ENCODE results near the gene CGB5.

DNA sequence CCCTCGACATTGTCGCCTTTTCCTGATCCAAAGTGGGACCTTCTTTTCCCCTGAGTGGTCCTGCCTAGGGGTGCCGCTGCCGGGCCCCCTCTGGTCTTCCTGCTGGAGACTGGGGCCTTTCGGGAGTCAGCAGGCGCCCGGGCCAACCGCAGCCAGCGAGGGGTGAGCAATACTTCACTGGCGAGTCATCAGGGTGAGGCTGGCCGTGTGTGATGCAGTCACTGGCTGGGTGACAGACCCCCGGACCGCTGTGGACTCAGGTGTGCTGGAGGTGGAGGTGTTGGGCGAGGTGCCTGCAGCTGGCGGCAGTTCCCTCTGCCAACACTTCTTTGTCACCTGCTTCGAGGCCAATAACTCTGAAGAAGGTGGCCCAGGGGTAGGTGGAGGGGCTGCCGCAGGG lies 1.5 kb upstream of the CGB5 start:
- TF ChIP-seq ELF1 (IDR thresholded peaks at IDR 0.05) (no peak), CHD2 (IDR thresholded peaks at IDR 0.05; ENCODE audit: low read length, partially characterized antibody) (no peak), SMC3 (IDR thresholded peaks at IDR 0.05; ENCODE audit: low read depth, low read length) (no peak), EZH2phosphoT487 (IDR thresholded peaks at IDR 0.05; ENCODE audit: borderline replicate concordance, low read depth) (no peak), TAF1 (IDR thresholded peaks at IDR 0.05; ENCODE audit: borderline replicate concordance, low read depth, low read length) (no peak), POLR2AphosphoS5 (IDR thresholded peaks at IDR 0.05; ENCODE audit: low read depth, low read length) (no peak)
- TF ChIP-seq, protein P1, sequence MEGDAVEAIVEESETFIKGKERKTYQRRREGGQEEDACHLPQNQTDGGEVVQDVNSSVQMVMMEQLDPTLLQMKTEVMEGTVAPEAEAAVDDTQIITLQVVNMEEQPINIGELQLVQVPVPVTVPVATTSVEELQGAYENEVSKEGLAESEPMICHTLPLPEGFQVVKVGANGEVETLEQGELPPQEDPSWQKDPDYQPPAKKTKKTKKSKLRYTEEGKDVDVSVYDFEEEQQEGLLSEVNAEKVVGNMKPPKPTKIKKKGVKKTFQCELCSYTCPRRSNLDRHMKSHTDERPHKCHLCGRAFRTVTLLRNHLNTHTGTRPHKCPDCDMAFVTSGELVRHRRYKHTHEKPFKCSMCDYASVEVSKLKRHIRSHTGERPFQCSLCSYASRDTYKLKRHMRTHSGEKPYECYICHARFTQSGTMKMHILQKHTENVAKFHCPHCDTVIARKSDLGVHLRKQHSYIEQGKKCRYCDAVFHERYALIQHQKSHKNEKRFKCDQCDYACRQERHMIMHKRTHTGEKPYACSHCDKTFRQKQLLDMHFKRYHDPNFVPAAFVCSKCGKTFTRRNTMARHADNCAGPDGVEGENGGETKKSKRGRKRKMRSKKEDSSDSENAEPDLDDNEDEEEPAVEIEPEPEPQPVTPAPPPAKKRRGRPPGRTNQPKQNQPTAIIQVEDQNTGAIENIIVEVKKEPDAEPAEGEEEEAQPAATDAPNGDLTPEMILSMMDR (IDR thresholded peaks at IDR 0.05) = no peak
- TF ChIP-seq, protein P2, sequence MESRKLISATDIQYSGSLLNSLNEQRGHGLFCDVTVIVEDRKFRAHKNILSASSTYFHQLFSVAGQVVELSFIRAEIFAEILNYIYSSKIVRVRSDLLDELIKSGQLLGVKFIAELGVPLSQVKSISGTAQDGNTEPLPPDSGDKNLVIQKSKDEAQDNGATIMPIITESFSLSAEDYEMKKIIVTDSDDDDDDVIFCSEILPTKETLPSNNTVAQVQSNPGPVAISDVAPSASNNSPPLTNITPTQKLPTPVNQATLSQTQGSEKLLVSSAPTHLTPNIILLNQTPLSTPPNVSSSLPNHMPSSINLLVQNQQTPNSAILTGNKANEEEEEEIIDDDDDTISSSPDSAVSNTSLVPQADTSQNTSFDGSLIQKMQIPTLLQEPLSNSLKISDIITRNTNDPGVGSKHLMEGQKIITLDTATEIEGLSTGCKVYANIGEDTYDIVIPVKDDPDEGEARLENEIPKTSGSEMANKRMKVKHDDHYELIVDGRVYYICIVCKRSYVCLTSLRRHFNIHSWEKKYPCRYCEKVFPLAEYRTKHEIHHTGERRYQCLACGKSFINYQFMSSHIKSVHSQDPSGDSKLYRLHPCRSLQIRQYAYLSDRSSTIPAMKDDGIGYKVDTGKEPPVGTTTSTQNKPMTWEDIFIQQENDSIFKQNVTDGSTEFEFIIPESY (IDR thresholded peaks at IDR 0.05; ENCODE audit: borderline replicate concordance, low read depth) = no peak
- TF ChIP-seq, protein P3, sequence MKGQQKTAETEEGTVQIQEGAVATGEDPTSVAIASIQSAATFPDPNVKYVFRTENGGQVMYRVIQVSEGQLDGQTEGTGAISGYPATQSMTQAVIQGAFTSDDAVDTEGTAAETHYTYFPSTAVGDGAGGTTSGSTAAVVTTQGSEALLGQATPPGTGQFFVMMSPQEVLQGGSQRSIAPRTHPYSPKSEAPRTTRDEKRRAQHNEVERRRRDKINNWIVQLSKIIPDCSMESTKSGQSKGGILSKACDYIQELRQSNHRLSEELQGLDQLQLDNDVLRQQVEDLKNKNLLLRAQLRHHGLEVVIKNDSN (IDR thresholded peaks at IDR 0.05; ENCODE audit: borderline replicate concordance, low read depth) = no peak
- TF ChIP-seq, protein P4, sequence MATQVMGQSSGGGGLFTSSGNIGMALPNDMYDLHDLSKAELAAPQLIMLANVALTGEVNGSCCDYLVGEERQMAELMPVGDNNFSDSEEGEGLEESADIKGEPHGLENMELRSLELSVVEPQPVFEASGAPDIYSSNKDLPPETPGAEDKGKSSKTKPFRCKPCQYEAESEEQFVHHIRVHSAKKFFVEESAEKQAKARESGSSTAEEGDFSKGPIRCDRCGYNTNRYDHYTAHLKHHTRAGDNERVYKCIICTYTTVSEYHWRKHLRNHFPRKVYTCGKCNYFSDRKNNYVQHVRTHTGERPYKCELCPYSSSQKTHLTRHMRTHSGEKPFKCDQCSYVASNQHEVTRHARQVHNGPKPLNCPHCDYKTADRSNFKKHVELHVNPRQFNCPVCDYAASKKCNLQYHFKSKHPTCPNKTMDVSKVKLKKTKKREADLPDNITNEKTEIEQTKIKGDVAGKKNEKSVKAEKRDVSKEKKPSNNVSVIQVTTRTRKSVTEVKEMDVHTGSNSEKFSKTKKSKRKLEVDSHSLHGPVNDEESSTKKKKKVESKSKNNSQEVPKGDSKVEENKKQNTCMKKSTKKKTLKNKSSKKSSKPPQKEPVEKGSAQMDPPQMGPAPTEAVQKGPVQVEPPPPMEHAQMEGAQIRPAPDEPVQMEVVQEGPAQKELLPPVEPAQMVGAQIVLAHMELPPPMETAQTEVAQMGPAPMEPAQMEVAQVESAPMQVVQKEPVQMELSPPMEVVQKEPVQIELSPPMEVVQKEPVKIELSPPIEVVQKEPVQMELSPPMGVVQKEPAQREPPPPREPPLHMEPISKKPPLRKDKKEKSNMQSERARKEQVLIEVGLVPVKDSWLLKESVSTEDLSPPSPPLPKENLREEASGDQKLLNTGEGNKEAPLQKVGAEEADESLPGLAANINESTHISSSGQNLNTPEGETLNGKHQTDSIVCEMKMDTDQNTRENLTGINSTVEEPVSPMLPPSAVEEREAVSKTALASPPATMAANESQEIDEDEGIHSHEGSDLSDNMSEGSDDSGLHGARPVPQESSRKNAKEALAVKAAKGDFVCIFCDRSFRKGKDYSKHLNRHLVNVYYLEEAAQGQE (IDR thresholded peaks at IDR 0.05; ENCODE audit: low read depth, low read length) = no peak

All from SK-N-SH (cell line).